HG03457 (cell line): ENCODE results near the gene NR1I2.

ENCODE experiments used
- ATAC-seq: cut with Tn5 transposase; IDR thresholded peaks from one replicate; pipeline ENCODE4 v1.9.1; 2021; ENCODE audit warnings: moderate number of reproducible peaks; ENCODE audit not compliant: unreplicated experiment

The NR1I2 gene

DNA sequence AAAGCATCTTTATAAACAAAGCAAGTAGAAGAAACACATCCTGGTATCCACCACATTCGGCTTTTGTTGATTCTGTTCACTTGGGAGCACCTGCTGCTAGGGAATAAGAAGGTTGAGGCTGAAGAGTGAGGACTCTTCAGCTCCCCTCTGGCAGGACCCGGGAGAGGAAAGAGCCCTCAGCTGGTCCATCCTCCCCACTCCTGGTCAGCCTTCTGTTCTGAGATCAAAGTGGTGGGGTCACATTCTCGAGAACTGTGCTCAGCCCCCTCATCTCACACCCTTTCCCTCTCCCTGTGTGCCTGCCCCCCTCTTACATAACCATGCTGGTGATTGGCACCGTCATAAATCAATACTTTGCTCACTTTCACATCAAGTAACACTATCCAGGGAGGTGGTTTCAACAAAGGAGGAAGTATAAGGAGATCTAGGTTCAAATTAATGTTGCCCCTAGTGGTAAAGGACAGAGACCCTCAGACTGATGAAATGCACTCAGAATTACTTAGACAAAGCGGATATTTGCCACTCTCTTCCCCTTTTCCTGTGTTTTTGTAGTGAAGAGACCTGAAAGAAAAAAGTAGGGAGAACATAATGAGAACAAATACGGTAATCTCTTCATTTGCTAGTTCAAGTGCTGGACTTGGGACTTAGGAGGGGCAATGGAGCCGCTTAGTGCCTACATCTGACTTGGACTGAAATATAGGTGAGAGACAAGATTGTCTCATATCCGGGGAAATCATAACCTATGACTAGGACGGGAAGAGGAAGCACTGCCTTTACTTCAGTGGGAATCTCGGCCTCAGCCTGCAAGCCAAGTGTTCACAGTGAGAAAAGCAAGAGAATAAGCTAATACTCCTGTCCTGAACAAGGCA lies at the start of gene NR1I2:
TSS of gene NR1I2 (plus strand) at position 772 of the 869 bp plus-strand sequence.
- no peak for ATAC-seq

DNA sequence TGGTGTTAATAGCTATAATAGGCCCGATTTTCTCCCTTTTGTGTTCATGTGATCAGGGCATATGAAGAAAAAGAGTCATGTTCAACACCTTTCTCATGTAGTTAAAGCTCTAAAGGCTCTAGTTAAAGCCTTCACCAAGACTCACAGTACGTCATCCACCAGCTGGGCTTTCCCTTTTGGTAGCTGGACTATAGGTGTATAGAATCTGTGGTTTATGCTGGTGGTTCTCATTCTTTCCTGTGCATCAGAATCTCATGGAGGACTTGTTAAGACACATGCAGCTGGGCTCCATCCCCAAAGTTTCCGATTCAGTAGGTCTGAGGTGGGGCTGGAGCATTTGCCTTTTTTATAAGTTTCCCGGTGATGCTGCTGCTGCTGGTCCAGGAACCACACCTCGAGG lies 48.1 kb upstream of the NR1I2 start:
- no peak for ATAC-seq

DNA sequence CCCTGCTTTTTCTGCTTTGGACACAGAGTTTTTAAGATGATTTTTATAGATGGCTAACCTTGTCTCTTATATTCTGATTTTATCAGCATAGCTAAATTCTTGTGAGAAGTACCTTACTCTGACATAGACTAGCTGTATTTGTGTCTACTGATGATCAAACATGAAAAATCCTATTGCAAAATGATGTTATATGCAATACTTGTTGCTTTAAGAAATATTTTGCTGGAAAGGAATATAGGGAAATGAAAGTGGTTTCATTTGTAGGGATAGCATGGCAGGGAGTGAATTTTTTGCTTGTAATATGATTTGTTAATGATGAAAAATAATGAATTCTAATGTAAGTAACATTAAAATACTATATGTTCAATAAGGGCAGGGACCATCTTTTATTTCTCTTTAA lies 43.2 kb upstream of the NR1I2 start:
- no peak for ATAC-seq

DNA sequence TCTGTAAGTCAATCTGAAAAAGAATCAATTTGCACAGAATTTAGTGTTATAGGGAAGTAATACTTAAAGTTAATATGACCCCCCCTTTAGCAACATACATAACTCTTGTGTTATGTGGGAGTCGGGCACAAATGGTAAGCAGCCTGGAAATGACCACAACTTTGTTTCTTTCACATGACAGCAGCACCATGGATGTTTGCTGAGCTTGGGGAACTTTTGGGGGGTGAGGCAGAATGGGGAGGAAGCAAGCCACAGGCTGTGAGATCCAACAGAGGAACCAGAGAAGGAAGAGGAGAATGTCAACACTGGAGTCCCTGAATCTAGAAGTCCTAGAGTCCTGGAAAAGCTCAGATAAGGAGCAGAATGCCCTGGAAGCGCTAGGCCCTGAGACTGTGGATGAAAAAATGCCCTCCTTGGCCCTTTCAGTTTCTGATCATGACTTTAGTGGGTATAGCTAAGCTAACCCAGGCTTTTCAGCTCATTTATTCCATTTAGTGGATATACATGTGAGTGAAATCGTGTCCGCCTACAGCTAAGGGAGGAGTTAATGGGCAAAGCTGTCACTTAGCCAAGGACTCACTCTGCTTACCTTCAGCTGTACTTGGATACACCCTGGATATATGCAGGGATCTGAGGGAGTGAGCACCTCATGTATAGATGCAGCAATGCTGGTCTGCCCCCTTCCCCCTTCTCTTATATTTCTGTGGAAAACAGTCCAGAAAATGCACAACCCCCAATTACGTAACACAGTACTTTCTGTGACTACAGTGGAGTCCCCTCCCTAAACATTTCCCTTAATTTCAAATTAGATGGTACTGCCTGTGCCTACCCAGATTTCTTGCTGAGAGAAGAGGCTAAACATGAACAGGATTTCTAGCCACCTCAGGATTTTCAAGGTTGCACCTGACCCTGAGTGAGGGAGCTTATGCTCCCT lies 40.0 kb upstream of the NR1I2 start:
- ATAC-seq: no peak

DNA sequence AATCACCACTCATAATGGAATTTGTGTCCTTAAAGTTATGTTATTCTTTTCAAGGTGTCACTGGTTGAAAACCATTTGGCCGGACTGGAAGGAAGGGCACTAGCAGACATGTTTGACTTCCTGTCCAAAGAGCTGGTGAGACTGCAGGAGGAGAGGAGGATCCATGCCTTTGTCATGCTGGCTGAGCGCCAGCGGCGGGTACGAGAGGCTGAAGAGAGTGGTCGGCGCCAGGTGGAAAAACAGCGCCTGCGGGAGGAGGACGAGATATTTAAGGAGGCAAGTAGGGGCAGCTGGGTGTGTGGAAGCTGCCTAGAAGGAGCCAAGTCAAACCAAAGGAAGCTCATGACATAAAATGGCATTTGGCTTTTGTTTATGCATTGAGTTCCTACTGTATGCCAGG lies 38.0 kb upstream of the NR1I2 start:
- ATAC-seq: no peak

DNA sequence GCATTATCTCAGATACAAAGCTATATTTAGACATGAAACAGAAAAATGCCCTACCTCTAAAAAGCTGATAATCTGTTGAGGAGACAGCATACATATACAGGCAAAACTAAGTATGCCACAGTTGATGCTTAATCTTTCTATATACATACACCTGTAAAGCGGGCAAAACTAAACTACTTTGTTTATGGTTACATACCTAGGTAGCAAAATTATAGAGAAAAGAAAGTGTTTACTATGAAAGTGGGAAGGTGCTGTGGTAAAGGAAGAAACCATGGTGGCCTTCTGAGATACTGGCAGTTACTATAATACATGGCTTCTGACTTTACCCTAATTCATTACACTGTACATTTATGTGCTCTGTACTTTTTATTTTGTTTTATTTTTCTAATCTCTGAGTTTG lies 36.0 kb upstream of the NR1I2 start:
- ATAC-seq: no peak

DNA sequence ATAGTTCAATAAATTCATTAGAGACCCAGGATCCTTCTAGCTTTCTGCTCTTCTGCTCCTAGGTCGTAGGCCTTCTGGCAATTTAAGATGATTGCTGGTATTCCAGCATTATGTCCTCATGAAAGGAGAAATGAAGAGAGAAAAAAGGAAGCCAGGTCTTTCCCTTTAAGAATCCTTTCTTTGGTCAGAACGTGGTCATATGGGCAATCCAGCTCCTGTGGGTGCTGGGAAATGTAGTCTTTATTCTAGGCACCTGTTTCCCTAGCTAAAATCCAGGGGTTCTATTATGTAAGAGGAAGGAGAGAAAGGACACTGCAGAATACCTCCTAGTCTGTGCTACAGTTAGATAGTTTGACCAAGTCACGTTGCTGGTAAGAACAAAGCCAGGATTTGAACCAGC lies 35.5 kb upstream of the NR1I2 start:
- no peak for ATAC-seq

DNA sequence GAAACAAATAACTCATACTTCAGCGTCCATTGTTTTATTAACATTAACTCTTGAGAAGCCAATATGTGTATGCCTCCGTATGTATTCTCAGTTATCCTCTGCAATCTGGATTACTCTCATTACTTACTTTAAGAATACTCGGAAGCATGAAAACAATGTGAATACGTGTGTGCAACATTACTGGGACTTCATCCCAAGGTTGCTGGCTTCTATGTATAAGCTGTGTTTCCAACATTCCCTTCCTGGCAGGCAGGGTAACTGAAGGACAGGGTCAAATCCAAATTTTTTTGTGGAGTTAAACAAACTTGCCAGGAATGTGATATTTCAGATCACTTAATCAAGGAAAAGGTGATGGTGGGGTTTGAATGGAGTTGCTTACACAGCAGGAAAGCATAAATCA lies 34.5 kb upstream of the NR1I2 start:
- no peak for ATAC-seq

DNA sequence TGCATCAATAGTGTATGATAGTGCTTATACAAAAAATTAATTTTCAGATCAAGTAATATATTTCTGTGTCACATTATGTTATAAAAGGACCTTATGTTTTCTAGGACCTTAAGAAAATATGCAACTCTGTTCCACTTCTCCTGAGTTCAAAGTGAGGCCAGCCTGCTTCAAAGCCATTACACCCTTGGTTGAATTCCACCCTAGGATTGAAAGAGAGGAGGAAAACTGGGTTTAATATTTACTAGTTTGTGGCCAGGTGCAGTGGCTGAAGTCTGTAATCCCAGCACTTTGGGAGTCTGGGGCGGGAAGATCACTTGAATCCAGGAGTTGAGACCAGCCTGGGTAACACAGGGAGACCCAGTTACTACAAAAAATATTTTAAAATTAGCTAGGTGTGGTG lies 32.9 kb upstream of the NR1I2 start:
- no peak for ATAC-seq

DNA sequence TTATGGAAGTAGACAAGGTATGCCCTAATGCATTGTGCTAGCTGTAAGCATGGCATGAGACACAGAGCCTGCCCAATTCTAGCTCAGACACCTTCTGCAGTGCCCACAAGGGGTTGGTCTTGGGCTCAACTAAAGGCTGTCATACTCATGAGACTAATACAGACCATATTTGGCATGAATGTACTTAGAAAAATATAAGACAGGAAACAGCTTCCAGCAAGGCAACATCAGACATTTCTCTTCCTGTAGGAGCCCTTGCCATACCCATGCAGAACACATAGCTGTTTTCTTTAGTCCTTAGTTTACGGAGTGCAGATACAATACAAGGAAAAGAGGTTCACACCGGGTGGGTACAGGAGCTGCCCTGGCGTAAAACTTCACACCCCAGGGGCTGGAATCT lies 30.5 kb upstream of the NR1I2 start:
- ATAC-seq: no peak

DNA sequence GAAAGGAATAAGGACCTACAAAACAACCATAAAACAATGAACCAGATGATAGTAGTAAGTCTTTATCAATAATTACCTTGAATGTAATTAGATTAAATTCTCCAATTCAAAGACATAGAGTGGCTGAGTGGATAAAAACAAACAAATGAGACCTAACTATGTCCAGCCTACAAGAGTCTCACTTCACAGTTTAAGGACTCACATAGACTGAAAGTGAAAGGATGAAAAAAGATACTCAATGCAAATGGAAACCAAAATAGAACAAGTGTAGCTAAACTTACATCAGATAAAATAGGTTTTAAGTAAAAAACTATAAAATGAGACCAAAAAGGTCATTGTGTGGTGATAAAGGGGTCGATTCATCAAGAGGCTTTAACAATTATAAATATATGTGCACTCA lies 21.9 kb upstream of the NR1I2 start:
- ATAC-seq: peak; percentile 77

DNA sequence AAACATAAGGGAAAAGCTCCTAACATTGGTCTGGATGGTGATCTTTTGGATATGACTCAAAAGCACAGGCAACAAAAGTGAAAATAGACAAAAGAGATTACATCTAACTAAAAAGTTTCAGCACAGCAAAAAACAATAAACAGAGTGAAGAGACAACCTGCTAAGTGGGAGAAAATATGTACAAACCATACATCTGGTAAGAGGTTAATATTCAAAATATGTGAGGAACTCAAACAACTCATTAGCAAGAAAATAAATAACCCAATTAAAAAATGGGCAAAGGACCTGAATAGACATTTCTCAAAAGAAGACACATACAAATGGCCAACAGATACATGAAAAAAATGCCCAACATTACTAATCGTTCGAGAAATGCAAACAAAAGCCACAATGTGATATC lies 19.0 kb upstream of the NR1I2 start:
- no peak for ATAC-seq

DNA sequence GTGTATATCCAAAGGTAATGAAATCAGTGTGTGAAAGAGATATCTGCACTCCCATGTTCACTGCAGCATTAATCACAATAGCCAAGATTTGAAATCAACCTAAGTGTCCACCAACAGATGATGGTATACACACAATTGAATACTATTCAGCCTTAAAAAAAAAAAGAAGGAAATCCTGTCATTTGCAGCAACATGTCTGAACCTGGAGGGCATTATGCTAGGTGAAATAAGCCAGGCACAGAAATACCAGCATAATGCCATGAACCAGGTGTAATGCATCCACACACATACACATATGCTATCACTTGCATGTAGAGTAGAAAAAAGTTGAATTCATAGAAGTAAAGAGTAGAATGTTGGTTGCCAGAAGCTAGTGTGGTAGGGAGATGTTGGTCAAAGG lies 18.4 kb upstream of the NR1I2 start:
- no peak for ATAC-seq

DNA sequence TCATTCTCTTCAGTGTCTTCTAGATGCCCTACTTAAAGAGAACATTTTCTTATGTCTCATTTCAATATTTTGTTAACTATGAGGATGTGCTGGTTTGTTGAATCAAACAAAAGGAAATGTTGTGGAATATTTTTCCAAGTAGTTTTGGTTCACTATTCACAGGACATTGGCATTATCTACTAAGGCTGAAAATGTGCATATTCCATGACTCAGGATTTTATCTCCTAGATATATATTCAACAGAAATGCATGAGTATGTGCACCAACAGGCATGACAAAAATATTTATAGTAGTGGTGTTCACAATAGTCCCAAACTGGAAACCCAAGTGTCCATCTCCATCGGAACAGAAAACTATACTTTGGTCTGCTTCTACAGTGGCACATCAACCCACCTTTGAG lies 16.7 kb upstream of the NR1I2 start:
- ATAC-seq: no peak

DNA sequence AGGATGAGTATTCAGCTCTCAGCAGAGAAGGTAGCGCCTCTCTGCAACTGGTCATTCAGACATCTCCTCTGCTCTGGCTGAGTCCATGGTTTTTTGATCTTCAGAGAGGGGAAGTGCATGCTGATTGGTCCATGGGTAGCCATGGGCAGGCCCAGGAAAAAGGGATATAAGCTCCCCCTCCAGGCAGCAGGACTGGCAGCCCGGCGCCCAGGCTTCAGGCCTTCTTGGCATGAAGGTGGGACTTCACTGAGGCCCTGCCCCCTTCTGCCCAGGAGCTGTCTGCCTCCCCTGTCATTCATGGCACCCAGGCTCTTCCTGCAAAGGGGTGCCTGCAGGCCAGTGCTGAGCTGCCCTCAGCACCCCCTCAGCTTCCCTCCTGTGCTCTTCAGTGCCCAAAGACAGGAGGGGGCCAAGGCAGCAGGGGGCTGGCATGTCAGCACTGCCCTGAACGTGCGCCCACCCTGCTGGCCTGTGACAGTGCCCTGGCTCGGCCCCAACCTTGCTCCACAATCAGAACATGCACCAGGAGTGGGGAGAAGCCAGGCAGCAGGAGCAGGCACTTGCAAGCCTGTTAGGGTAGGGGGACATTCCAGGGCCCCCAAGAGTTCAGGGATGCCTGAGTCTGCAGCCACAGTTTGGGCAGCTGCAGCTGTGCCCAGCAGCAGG lies 13.8 kb upstream of the NR1I2 start:
- no peak for ATAC-seq

DNA sequence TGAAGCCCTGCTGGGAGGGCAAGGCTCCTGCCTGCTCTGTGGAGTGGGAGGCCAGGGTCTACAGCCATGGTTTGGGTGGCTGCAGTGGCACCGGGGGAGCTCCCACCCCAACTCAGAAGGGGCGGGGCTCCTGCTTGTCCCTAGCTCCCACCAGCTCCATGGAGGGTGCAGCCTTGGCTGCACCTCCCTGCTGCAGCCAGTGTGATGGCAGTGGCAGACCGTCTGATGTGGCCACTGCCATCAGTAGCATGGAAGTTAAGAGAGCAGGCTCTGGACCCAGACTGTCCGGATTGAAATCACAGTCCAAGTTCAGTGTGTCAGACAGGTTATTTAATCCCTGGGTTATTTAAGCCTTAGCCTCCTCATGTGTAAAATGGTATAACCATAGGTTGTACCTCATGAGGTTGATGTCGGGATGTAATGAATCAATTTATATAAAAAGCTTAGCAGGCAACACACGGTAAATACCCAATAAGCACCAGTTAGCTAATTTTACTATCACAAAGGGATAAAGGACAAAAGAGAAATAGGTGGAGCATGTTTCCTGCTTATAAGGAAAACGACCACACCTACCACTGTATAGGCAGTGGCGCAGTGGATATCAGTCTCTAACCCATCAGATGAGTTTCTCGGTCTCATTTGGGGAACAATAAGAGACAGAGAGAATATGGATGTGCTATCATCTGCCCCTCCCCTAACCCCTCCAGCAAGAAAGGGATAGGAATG lies 13.1 kb upstream of the NR1I2 start:
- no peak for ATAC-seq

DNA sequence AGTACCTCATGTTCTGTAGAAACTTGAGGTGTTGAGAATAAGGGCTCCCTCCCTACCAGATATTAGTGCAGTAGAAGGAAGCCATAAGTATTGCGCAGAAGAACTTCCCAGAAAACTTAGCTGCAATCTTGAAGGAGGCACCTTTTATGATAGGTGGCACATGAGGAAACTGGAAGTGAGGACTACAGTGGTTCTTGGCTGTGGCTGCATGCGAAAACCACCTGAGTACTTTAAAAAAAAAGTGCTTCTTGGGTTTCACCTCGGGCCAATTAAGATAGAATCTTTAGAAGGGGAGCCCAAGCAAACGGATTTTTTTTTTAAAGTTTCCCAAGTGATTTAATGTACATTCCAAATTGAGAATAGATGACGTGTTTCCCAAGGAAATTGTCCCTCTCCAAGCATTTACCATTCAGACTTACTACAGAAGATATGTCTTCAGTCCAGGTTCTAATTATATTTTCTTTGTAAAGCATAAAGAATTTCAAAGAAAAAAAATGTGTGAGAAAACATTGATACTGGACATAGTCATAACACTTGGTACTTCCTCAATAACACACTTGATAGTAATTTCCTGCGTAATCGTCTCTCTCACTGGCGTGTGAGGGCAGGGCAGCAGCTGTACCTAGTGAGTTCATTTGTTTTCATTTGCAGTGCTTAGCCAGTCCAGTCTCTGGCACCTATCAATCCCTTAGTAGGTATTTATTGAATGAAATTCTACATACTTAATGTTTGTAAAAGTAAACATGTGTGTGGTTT lies 12.3 kb upstream of the NR1I2 start:
- ATAC-seq: no peak

DNA sequence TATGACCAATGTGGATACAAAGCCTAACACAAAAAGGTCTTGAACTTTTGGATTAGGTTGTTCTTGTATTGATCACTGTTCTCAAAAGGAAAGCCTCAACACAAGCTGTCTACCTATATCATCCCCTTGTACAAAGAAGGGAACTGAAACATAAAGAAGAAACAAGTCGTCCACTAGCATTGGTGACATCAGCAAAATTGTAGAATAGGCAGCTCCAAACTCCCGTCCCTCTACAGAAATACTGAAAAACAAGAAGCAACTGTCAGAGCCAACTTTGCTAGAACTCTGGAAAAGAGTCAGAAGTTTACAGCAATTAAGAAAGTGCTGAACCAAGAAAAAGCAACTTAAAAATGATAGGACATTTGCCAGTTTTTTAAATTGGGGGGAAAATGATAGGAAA lies 7.5 kb upstream of the NR1I2 start:
- no peak for ATAC-seq

DNA sequence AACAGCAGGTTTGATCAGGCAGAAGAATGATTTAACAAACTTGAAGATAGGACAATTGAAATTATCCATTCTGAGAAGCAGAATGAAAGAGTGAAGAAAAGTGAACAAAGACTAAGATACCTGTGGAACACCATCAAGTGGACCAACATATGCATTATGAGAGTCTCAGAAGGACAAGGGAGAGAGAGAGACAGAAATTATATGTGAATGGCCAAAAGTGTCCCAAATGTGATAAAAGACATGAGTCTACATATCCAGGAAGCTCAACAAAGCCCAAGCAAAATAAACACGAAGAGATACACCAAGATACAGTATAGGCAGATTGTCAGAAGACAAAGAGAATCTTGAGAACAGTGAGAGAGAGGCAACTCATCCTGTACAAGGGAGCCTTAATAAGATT lies 5.6 kb upstream of the NR1I2 start:
- ATAC-seq: no peak

DNA sequence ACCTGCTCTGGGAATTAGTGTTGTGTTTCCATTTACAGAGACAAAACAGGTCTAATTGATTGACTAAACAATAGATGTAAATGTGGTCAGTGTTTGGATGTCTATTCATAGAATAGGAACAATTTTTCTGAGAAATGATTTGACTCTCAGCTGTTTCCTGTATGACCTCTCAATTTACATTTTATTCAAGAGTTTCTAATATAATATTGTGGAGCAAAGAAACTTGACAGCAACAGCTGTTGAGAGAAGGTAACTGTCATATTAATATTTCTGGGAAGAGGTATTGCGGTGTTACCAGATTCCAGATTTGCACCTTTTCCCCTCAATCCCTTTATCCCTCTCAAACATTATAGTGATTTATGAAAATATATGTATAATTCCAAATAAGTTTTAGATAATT lies 3.7 kb upstream of the NR1I2 start:
- ATAC-seq: no peak
